SK-N-SH treated with all-trans-retinoic acid at 6 μM for 48 hours (cell line): ENCODE results near the gene BRICD5.

ENCODE experiments used
- ATAC-seq: fragments of 200-7000 bp; cut with Tn5 transposase; 3 replicates; pipeline ENCODE4 v1.9.1; 2020; ENCODE audit warnings: mild to moderate bottlenecking, moderate library complexity
- ARNTL ChIP-seq: fragments of 450-650 bp; formaldehyde crosslinking; IDR thresholded peaks from 2 replicates; pipeline ENCODE4 v1.5.0; 2020; ENCODE audit warnings: low read depth, mild to moderate bottlenecking, moderate library complexity, borderline replicate concordance
- BACH2 ChIP-seq: fragments of 250-450 bp; sonication (Bioruptor Pico); IDR thresholded peaks from 2 replicates; pipeline ENCODE4 v1.9.0; 2021; ENCODE audit warnings: mild to moderate bottlenecking, borderline replicate concordance
- CREB5 ChIP-seq: fragments of 250-450 bp; sonication (Bioruptor Pico); IDR thresholded peaks from 2 replicates; pipeline ENCODE4 v1.5.1; 2020; ENCODE audit warnings: low read depth, mild to moderate bottlenecking, moderate library complexity
- CSRNP3 ChIP-seq: fragments of 250-450 bp; sonication (Bioruptor Pico); IDR thresholded peaks from 2 replicates; pipeline ENCODE4 v1.5.1; 2021; ENCODE audit warnings: mild to moderate bottlenecking, moderate library complexity
- GLIS3 ChIP-seq: fragments of 250-450 bp; sonication (Bioruptor Pico); IDR thresholded peaks from 2 replicates; pipeline ENCODE4 v1.5.0; 2020; ENCODE audit warnings: mild to moderate bottlenecking, moderate library complexity
- ISL1 ChIP-seq: fragments of 250-450 bp; sonication (Bioruptor Pico); IDR thresholded peaks from 2 replicates; pipeline ENCODE4 v2.1.2; 2022; ENCODE audit warnings: mild to moderate bottlenecking, moderate library complexity
- OSR1 ChIP-seq: fragments of 250-450 bp; sonication (Bioruptor Pico); IDR thresholded peaks from 2 replicates; pipeline ENCODE4 v1.8.0; 2022; ENCODE audit warnings: moderate library complexity, mild to moderate bottlenecking, inconsistent platforms
- PPARA ChIP-seq: fragments of 250-450 bp; sonication (Bioruptor Pico); IDR thresholded peaks from 2 replicates; pipeline ENCODE4 v1.5.0; 2020; ENCODE audit warnings: mild to moderate bottlenecking, borderline replicate concordance
- RARB ChIP-seq: fragments of 250-450 bp; sonication (Bioruptor Pico); IDR thresholded peaks from 2 replicates; pipeline ENCODE4 v1.8.0; 2021; ENCODE audit warnings: mild to moderate bottlenecking, moderate library complexity
- TCF4 ChIP-seq: fragments of 250-450 bp; sonication (Bioruptor Pico); IDR thresholded peaks from 2 replicates; pipeline ENCODE4 v1.8.0; 2021; ENCODE audit warnings: mild to moderate bottlenecking, moderate library complexity, borderline replicate concordance
- TOX ChIP-seq: fragments of 250-450 bp; sonication (Bioruptor Pico); IDR thresholded peaks from 2 replicates; pipeline ENCODE4 v1.8.0; 2021; ENCODE audit warnings: mild to moderate bottlenecking, moderate library complexity, borderline replicate concordance
- TSHZ2 ChIP-seq: fragments of 250-450 bp; sonication (Bioruptor Pico); IDR thresholded peaks from 2 replicates; pipeline ENCODE4 v1.5.0; 2020; ENCODE audit warnings: mild to moderate bottlenecking, moderate library complexity
- ZC3H10 ChIP-seq: fragments of 250-450 bp; sonication (Bioruptor Pico); IDR thresholded peaks from 2 replicates; pipeline ENCODE4 v1.5.1; 2021; ENCODE audit warnings: mild to moderate bottlenecking, moderate library complexity
- ZFP3 ChIP-seq: fragments of 250-450 bp; sonication (Bioruptor Pico); IDR thresholded peaks from 2 replicates; pipeline ENCODE4 v1.5.0; 2020; ENCODE audit warnings: mild to moderate bottlenecking, moderate library complexity
- ZFP30 ChIP-seq: fragments of 450-650 bp; formaldehyde crosslinking; IDR thresholded peaks from 2 replicates; pipeline ENCODE4 v1.5.0; 2022; ENCODE audit warnings: mild to moderate bottlenecking, moderate library complexity
- ZNF565 ChIP-seq: fragments of 450-650 bp; formaldehyde crosslinking; conservative IDR thresholded peaks from 2 replicates; pipeline ENCODE4 v1.5.0; 2020; ENCODE audit warnings: low read depth, mild to moderate bottlenecking, moderate library complexity
- ZNF70 ChIP-seq: fragments of 450-650 bp; formaldehyde crosslinking; IDR thresholded peaks from 2 replicates; pipeline ENCODE4 v1.5.0; 2020; ENCODE audit warnings: mild to moderate bottlenecking, moderate library complexity
- TF ChIP-seq, protein P1 (sequence below): fragments of 250-450 bp; sonication (Bioruptor Pico); IDR thresholded peaks from 2 replicates; pipeline ENCODE4 v1.8.0; 2021; ENCODE audit warnings: low read depth, mild to moderate bottlenecking, moderate library complexity, borderline replicate concordance

BRICD5 gene

GRCh38 chr16:2180461-2180860 is 30.2 kb downstream of the BRICD5 start (continued):
- TF ChIP-seq, protein P1, sequence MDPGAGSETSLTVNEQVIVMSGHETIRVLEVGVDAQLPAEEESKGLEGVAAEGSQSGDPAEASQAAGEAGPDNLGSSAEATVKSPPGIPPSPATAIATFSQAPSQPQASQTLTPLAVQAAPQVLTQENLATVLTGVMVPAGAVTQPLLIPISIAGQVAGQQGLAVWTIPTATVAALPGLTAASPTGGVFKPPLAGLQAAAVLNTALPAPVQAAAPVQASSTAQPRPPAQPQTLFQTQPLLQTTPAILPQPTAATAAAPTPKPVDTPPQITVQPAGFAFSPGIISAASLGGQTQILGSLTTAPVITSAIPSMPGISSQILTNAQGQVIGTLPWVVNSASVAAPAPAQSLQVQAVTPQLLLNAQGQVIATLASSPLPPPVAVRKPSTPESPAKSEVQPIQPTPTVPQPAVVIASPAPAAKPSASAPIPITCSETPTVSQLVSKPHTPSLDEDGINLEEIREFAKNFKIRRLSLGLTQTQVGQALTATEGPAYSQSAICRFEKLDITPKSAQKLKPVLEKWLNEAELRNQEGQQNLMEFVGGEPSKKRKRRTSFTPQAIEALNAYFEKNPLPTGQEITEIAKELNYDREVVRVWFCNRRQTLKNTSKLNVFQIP, result no peak

DNA sequence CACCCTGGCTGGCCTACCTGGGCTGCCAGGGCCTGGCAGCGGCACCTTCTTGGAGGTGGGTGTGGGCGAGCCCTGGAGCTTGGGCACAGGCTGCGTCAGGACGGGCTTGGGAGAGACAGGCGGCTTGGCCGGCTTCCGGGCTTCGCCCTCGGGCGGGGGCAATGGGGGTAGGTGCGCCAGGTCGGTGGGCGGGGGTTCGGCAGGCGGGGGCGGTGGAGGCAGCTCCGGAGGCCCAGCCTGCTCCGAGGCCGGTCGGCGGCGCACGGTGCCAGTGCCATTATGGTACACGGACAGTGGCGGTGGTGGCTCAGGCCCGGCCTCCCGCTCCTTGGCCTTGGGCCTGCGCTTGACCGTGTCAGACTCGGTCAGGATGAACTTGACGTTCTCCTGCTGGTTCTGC is 31.1 kb downstream of the BRICD5 start:
- no peak for ATAC-seq
- TF ChIP-seq, protein P1, result no peak
- TF ChIP-seq TCF4 (CRISPR knock-in tag), result no peak

DNA sequence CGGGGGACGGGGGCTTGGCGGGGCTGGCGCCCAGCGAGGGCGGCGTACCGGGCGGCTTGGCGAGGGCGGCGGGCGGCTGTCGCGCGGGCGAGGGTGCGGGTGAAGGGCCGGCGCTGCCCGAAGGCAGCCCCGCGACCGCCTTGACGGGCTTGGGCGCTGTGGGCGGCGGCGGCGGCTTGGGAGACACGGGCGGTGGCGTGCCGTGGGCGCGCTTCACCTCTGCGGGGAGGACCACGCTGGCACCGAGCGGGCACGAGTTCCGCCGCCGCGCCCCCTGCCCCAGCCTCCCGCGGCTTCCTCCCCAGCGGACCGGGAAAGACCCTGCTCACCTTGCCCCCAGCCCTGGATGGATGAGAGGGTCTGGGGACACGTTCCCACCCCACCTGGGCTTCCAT is 31.6 kb downstream of the BRICD5 start:
- TF ChIP-seq CSRNP3 (CRISPR knock-in tag) (no peak), ARNTL (CRISPR knock-in tag) (no peak), GLIS3 (no peak), ZC3H10 (no peak), CREB5 (no peak), TSHZ2 (CRISPR knock-in tag) (no peak), OSR1 (no peak), TOX (CRISPR knock-in tag) (no peak), TCF4 (CRISPR knock-in tag) (no peak), ZNF70 (CRISPR knock-in tag) (no peak), ZFP30 (CRISPR knock-in tag) (no peak), ISL1 (CRISPR knock-in tag) (no peak), RARB (no peak), BACH2 (no peak), ZFP3 (no peak), ZNF565 (no peak), PPARA (CRISPR knock-in tag) (no peak)
- TF ChIP-seq, protein P1, result no peak
- ATAC-seq, result no peak

DNA sequence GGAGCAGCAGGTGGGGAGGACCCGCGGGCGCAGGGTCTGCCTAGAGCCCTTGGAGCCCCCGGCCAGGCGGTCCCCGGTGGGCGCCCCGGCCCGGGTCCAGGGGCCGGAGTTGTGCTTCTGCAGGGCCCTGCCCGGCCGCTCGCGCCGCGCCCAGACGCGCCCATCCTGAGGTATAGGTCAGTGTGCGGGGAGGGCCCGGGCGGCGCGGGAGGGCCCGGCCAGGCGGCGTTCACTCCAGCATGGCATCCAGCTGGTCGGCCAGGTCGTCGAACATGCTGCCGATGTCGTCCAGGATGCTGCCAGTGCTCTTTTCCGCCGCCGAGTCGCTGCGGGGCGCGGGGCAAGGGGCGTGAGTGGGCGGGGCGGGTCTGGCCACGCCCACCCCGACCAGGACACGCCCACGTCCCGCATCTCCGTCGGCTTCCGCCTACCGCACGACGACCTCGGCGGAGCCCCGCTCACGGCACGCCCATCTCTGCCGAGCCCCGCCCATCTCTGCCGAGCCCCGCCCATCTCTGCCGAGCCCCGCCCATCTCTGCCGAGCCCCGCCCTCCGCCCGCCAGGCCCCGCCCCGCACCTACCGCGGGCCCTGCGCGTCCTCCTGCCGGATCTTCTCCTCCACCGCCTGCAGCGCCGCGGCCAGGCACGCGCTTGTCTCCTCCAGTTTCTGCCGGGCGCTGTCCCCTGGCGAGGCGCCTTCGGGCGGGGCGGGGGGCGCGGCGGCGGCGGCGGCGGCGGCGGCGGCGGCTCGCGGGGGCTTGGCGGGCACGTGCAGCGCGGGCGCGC is 32.1 kb downstream of the BRICD5 start:
- ATAC-seq, result no peak

More for the DNA sequence above, 32.1 kb downstream of the BRICD5 start:
- TF ChIP-seq ZNF565 (no peak), ZFP3 (no peak)
